CD4-positive, alpha-beta T cell (primary cell): Measurements from ENCODE around the gene RAD50. TPM values are rescaled to one million over a fixed set of nuclear protein-coding genes. Genes with fewer than 3 reads are reported as not detected.

ENCODE experiments used
- ATAC-seq: fragments of 200-7000 bp; cut with Tn5 transposase; one replicate; pipeline ENCODE4 v1.10.0; 2022; ENCODE audit warnings: mild to moderate bottlenecking; ENCODE audit not compliant: poor library complexity
- CTCF ChIA-PET: fragments of 350-600 bp; sonication (Branson Sonifier 250); formaldehyde crosslinking; loops from one replicate; lab custom pipeline; 2021; ENCODE audit warnings: antibody characterized with exemption, inconsistent platforms; lab: Charles Lee
- POLR2A ChIA-PET: fragments of 350-600 bp; sonication (Branson Sonifier 250); formaldehyde crosslinking; loops from one replicate; lab custom pipeline; 2021; ENCODE audit warnings: antibody characterized with exemption, inconsistent platforms; lab: Charles Lee
- DNase-seq, 14 experiments: peaks; one replicate each; pipeline ENCODE4 v3.0.0-alpha.2; 2013 to 2020; ENCODE audit warnings: mixed read lengths in 2 of 14
- H3K27ac ChIP-seq, 2 donors: one replicate each; pipeline versions ENCODE4 v1.5.1 to v1.7.0; 2013; ENCODE audit warnings: low read length in 2 of 2, low read depth in 1 of 2, mild to moderate bottlenecking in 1 of 2
- H3K27me3 ChIP-seq, 2 experiments: 1 replicate in 1 of 2; 2 replicates in 1 of 2; pipeline versions ENCODE4 v1.6.1 to v1.7.0; 2013; ENCODE audit warnings: low read length in 2 of 2, control low read depth in 1 of 2, mild to moderate bottlenecking in 1 of 2, moderate library complexity in 1 of 2; ENCODE audit not compliant: insufficient read depth in 2 of 2, control insufficient read depth in 1 of 2
- H3K36me3 ChIP-seq: one replicate; pipeline ENCODE4 v1.6.1; 2013; ENCODE audit warnings: low read length, control low read depth; ENCODE audit not compliant: insufficient read depth
- H3K4me1 ChIP-seq: one replicate; pipeline ENCODE4 v1.6.1; 2013; ENCODE audit warnings: low read length, control low read depth; ENCODE audit not compliant: insufficient read depth
- H3K4me3 ChIP-seq: one replicate; pipeline ENCODE4 v1.5.1; 2013; ENCODE audit warnings: mild to moderate bottlenecking, low read length, moderate library complexity
- H3K9me3 ChIP-seq, 2 experiments: 1 replicate in 1 of 2; 2 replicates in 1 of 2; pipeline versions ENCODE4 v1.6.1 to v1.7.0; 2013; ENCODE audit warnings: low read length in 2 of 2, mild to moderate bottlenecking in 2 of 2, control low read depth in 1 of 2, moderate library complexity in 1 of 2; ENCODE audit not compliant: control insufficient read depth in 1 of 2, insufficient read depth in 1 of 2
- H3K27ac Mint-ChIP-seq: one replicate; pipeline ENCODE4 v1.8.0; 2020; ENCODE audit warnings: mixed read lengths
- H3K27me3 Mint-ChIP-seq: one replicate; pipeline ENCODE4 v1.8.0; 2021; ENCODE audit warnings: mixed read lengths
- H3K36me3 Mint-ChIP-seq: one replicate; pipeline ENCODE4 v1.8.0; 2021; ENCODE audit warnings: low read depth, mixed read lengths
- H3K4me1 Mint-ChIP-seq: one replicate; pipeline ENCODE4 v1.8.0; 2021; ENCODE audit warnings: low read depth, mixed read lengths
- H3K4me3 Mint-ChIP-seq: one replicate; pipeline ENCODE4 v1.8.0; 2020; ENCODE audit warnings: mild to moderate bottlenecking, mixed read lengths
- H3K9me3 Mint-ChIP-seq: one replicate; pipeline ENCODE4 v1.8.0; 2020; ENCODE audit warnings: mixed read lengths
- intact Hi-C, 2 experiments: fragments of 100-400 bp; cut with DNase I in 1 of 2; cut with micrococcal nuclease in 1 of 2; formaldehyde crosslinking; loops; one replicate each; pipeline versions ENCODE4 v1.15.1 to v1.9.0; 2023 to 2025; cut with DNase I, micrococcal nuclease
- total RNA-seq, 174 experiments: library from RNA in 2 of 174; stranded (reverse) in 2 of 174; gene quantifications; one replicate each; pipeline ENCODE4 v1.2.3 and lab custom pipeline; 2021 to 2026
- TF ChIP-seq, protein P1 (sequence below): fragments of 200-600 bp; IDR thresholded peaks from one replicate; pipeline ENCODE4 v1.8.0; 2022; ENCODE audit warnings: antibody characterized with exemption, mild to moderate bottlenecking

RAD50 gene
- total RNA-seq, 2 experiments from 2014 or later: 12.7 to 13.4 TPM

DNA sequence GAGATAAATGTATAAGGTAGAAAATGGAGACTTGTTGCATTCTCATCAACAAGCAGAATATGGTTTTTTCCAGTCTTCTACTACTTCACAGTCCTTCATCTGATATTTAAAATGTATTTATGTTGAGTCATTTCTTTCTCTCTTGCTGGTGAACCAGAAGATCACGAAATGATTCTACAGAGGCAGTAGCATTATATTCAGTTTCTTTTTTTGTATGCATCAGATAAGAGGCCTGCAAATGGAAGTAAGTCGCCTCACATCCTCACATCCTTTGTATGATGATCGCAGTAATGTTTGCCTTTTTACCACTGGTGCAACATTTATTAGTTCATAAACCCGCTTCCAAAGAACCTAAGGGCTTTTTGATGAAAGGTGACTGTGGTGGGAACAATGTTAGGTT, 79.1 kb downstream of the RAD50 start:
- H3K4me3 ChIP-seq: no peak overlapping the region
- H3K36me3 Mint-ChIP-seq: peaks cover 77% of the 10 kb centered on the region
- CTCF ChIA-PET: no interaction called here
- no peak overlapping the region for H3K27ac ChIP-seq
- DNase-seq (no peak), ATAC-seq (no peak)
- H3K4me1 Mint-ChIP-seq: no peaks in the 10 kb centered on the region
- no peaks in the 10 kb centered on the region for H3K9me3 ChIP-seq
- H3K27me3 ChIP-seq: no peaks in the 10 kb centered on the region
- intact Hi-C loops: no loop called here
- no peaks in the 10 kb centered on the region for H3K27me3 Mint-ChIP-seq
- TF ChIP-seq, protein P1, sequence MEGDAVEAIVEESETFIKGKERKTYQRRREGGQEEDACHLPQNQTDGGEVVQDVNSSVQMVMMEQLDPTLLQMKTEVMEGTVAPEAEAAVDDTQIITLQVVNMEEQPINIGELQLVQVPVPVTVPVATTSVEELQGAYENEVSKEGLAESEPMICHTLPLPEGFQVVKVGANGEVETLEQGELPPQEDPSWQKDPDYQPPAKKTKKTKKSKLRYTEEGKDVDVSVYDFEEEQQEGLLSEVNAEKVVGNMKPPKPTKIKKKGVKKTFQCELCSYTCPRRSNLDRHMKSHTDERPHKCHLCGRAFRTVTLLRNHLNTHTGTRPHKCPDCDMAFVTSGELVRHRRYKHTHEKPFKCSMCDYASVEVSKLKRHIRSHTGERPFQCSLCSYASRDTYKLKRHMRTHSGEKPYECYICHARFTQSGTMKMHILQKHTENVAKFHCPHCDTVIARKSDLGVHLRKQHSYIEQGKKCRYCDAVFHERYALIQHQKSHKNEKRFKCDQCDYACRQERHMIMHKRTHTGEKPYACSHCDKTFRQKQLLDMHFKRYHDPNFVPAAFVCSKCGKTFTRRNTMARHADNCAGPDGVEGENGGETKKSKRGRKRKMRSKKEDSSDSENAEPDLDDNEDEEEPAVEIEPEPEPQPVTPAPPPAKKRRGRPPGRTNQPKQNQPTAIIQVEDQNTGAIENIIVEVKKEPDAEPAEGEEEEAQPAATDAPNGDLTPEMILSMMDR: no peak
- no peak overlapping the region for H3K4me3 Mint-ChIP-seq
- POLR2A ChIA-PET: no interaction called here
- no peak overlapping the region for H3K27ac Mint-ChIP-seq
- no peaks in the 10 kb centered on the region for H3K9me3 Mint-ChIP-seq
- H3K4me1 ChIP-seq: no peaks in the 10 kb centered on the region
- peaks cover 36% of the 10 kb centered on the region for H3K36me3 ChIP-seq

DNA sequence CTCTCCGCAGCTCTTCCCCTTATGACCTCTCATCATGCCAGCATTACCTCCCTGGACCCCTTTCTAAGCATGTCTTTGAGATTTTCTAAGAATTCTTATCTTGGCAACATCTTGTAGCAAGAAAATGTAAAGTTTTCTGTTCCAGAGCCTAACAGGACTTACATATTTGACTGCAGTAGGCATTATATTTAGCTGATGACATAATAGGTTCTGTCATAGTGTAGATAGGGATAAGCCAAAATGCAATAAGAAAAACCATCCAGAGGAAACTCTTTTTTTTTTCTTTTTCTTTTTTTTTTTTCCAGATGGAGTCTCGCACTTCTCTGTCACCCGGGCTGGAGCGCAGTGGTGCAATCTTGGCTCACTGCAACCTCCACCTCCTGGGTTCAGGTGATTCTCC, 80.5 kb downstream of the RAD50 start:
- CTCF ChIA-PET: no interaction called here
- no peak for ATAC-seq
- POLR2A ChIA-PET: no interaction called here
- Mint-ChIP-seq H3K4me3 (no peak overlapping the region), H3K27me3 (no peaks in the 10 kb centered on the region), H3K36me3 (peaks cover 84% of the 10 kb centered on the region), H3K4me1 (no peaks in the 10 kb centered on the region), H3K27ac (no peak overlapping the region), H3K9me3 (no peaks in the 10 kb centered on the region)
- Histone ChIP-seq H3K36me3 (peaks cover 49% of the 10 kb centered on the region), H3K4me1 (no peaks in the 10 kb centered on the region), H3K9me3 (no peaks in the 10 kb centered on the region), H3K4me3 (no peak overlapping the region), H3K27me3 (no peaks in the 10 kb centered on the region), H3K27ac (no peak overlapping the region)
- intact Hi-C loops: no loop called here
- TF ChIP-seq, protein P1: no peak
- DNase-seq: no peak

DNA sequence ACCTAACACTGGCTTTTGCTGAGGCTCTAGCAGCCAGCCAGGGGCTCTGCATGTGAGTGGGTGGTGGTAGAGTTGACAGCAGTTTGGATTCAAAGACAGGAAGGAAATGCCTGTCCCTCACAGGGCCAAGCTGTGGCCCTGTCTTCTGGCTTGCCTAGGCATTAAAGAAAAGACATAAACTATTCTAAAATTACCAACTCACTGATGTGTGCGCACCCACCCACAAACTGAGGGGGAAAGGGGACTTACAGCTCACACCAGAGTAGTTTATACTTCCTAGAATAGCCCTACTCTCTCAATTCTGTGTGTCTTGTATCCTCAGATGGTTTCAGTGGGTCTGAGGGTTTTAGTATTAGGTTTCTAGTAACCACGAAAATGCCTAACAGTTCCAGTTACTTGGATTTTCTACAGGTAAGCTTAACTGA, 82.9 kb downstream of the RAD50 start:
- TF ChIP-seq, protein P1: no peak
- Mint-ChIP-seq H3K27me3 (no peaks in the 10 kb centered on the region), H3K9me3 (no peaks in the 10 kb centered on the region), H3K4me1 (no peaks in the 10 kb centered on the region), H3K27ac (no peak overlapping the region), H3K4me3 (no peak overlapping the region), H3K36me3 (peaks cover 94% of the 10 kb centered on the region)
- Histone ChIP-seq H3K9me3 (no peaks in the 10 kb centered on the region), H3K27ac (no peak overlapping the region), H3K36me3 (peaks cover 58% of the 10 kb centered on the region), H3K4me1 (no peaks in the 10 kb centered on the region), H3K27me3 (no peaks in the 10 kb centered on the region), H3K4me3 (no peak overlapping the region)
- intact Hi-C loops: no loop called here
- no peak for DNase-seq
- no peak for ATAC-seq
- ChIA-PET POLR2A (interaction anchor here (1.1 kb wide), 1 partner anchor 23 kb away, joined by 3 read pairs; no protein-coding TSS in a partner anchor), CTCF (interaction anchor here (0.6 to 1.1 kb wide), 2 partner anchors 10 to 415 kb away, joined by 3 to 4 read pairs; no protein-coding TSS in a partner anchor)
